Activated CD8-positive, alpha-beta memory T cell treated with anti-CD3 and anti-CD28 coated beads for 36 hours (primary cell): ENCODE measurements around the gene PSD. TPM values are rescaled to one million over a fixed set of nuclear protein-coding genes. Genes with fewer than 3 reads are reported as not detected.

Experiments used
- CTCF ChIA-PET: fragments of 350-600 bp; sonication (Branson Sonifier 250); formaldehyde crosslinking; loops from one replicate; lab custom pipeline; 2021; ENCODE audit warnings: antibody characterized with exemption; lab: Charles Lee
- POLR2A ChIA-PET: fragments of 350-600 bp; sonication (Branson Sonifier 250); formaldehyde crosslinking; loops from one replicate; lab custom pipeline; 2021; ENCODE audit warnings: antibody characterized with exemption; lab: Charles Lee
- total RNA-seq, 2 experiments: library from RNA; stranded (reverse); gene quantifications; one replicate each; pipeline ENCODE4 v1.2.3, GENCODE V29; 2021

PSD gene
- total RNA-seq, 2 experiments from 2014 or later: 3.6 to 4.9 TPM

- CTCF ChIA-PET: interaction anchor here (0.6 to 8.4 kb wide), 25 partner anchors 9 to 500 kb away, joined by 3 to 52 read pairs (median 5); partner anchors contain the start of genes ARL3, C10orf95, CUEDC2 and FBXL15
- POLR2A ChIA-PET: interaction anchor here (0.6 to 2.9 kb wide), 5 partner anchors 9 to 253 kb away, joined by 3 to 23 read pairs (median 6); partner anchors contain the start of genes C10orf95 and FBXL15
Observed at GRCh38 chr10:102393411-102394078, 25.0 kb downstream of the PSD start.

- ChIA-PET CTCF (interaction anchor here (2.2 to 3.3 kb wide), 2 partner anchors 87 to 162 kb away, joined by 10 to 14 read pairs; no protein-coding TSS in a partner anchor), POLR2A (no interaction called here)
Observed at GRCh38 chr10:102392306-102392705, 26.3 kb downstream of the PSD start.

- POLR2A ChIA-PET: no interaction called here
- CTCF ChIA-PET: interaction anchor here (0.6 to 1.5 kb wide), 3 partner anchors 160 to 1907 kb away, joined by 3 to 7 read pairs (median 4); no protein-coding TSS in a partner anchor
Observed at GRCh38 chr10:102389894-102390293, 28.7 kb downstream of the PSD start.

GRCh38 chr10:102384606-102385429 is 33.8 kb downstream of the PSD start:
- ChIA-PET POLR2A (interaction anchor here (1.2 kb wide), 1 partner anchor 9 kb away, joined by 4 read pairs; no protein-coding TSS in a partner anchor), CTCF (interaction anchor here (1.1 to 1.6 kb wide), 4 partner anchors 9 to 199 kb away, joined by 3 to 7 read pairs (median 6); no protein-coding TSS in a partner anchor)

- ChIA-PET POLR2A (interaction anchor here (1.2 kb wide), 1 partner anchor 10 kb away, joined by 4 read pairs; no protein-coding TSS in a partner anchor), CTCF (interaction anchor here (1.1 to 1.6 kb wide), 3 partner anchors 10 to 95 kb away, joined by 5 to 7 read pairs (median 6); no protein-coding TSS in a partner anchor)
Observed at GRCh38 chr10:102384053-102384452, 34.5 kb downstream of the PSD start.

DNA sequence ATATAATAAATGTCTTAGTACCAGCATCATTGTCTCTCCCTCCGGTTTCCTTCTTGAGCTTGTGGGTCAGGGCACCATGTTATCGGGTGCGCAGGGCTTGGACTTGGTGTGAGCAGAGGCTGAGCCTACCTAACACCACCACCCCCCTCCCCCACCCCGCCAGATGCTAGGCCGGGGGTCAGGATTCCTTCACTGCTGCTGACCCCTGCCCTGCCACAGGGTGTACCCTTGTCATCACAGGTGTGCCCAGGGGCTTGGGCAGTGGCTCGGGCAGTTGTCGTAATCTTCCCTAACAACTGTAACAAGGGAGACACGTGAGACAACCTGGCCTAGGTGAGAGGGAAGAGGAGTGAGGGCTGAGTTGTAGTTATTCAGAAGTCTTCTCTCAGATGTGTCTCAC is 35.7 kb downstream of the PSD start:
- CTCF ChIA-PET: no interaction called here
- POLR2A ChIA-PET: no interaction called here

- CTCF ChIA-PET: interaction anchor here (0.8 kb wide), 1 partner anchor 11 kb away, joined by 3 read pairs; no protein-coding TSS in a partner anchor
- POLR2A ChIA-PET: no interaction called here
Observed at GRCh38 chr10:102381983-102382382, 36.6 kb downstream of the PSD start.

- POLR2A ChIA-PET: no interaction called here
- CTCF ChIA-PET: no interaction called here
Observed at GRCh38 chr10:102379383-102379782, 39.2 kb downstream of the PSD start.

- POLR2A ChIA-PET: no interaction called here
- CTCF ChIA-PET: interaction anchor here (1.4 kb wide), 1 partner anchor 23 kb away, joined by 3 read pairs; no protein-coding TSS in a partner anchor
Observed at GRCh38 chr10:102376901-102377300, 41.7 kb downstream of the PSD start.

GRCh38 chr10:102375867-102376266 is 42.7 kb downstream of the PSD start:
- ChIA-PET CTCF (interaction anchor here (1.4 kb wide), 1 partner anchor 24 kb away, joined by 3 read pairs; no protein-coding TSS in a partner anchor), POLR2A (no interaction called here)

DNA sequence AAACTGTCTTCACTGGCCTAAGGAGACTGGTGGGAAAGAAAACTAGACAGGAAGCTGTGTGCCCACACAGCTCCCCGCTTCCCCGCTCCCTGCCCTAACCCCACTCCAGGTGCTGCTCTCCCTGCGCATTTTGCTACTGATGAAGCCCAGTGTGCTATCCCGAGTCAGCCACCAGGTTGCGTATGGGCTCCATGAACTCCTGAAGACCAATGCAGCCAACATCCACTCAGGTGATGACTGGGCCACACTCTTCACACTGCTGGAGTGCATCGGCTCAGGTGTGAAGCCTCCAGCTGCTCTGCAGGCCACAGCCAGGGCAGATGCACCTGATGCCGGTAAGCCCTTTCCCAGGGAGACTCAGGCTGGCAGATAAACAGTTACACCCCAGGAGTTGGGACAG is 43.3 kb downstream of the PSD start:
- CTCF ChIA-PET: no interaction called here
- POLR2A ChIA-PET: no interaction called here

DNA sequence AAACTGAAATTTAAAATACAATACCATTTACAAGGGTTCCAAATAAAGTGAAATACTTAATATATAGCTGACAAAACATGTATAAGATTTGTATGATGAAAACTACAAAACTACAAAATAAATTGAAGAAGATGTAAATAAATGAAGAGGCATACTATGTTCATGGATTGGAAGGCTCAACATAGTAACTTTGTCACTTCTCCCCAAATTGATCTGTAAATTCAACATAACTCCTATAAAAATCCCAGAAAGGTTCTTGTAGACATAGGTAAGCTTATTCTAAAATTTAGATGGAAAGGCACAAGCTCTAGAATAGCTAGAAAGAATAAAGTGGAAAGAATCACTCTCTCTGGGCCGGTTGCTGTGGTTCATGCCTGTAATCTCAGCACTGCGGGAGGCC is 47.3 kb downstream of the PSD start:
- ChIA-PET CTCF (interaction anchor here (0.6 kb wide), 1 partner anchor 217 kb away, joined by 3 read pairs; no protein-coding TSS in a partner anchor), POLR2A (interaction anchor here (0.6 to 0.7 kb wide), 2 partner anchors 28 to 33 kb away, joined by 3 to 9 read pairs; no protein-coding TSS in a partner anchor)

DNA sequence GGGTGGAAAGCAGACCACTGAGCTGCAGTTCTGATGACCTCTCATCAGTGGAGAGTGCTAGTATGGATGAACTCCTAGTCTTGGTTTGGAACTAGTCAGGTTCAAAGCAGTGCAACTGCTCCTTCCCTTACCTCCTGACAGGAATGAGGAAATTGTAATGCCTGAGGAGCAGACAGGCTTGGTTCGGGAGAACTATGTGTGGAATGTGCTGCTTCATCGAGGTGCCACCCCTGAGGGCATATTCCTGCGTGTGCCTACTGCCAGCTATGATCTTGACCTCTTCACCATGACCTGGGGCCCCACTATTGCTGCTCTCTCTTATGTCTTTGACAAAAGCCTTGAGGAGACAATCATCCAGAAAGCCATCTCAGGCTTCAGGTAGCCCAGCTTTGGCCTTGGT is 50.5 kb downstream of the PSD start:
- ChIA-PET POLR2A (no interaction called here), CTCF (interaction anchor here (0.8 to 2.2 kb wide), 4 partner anchors 31 to 220 kb away, joined by 3 to 7 read pairs (median 4); no protein-coding TSS in a partner anchor)

DNA sequence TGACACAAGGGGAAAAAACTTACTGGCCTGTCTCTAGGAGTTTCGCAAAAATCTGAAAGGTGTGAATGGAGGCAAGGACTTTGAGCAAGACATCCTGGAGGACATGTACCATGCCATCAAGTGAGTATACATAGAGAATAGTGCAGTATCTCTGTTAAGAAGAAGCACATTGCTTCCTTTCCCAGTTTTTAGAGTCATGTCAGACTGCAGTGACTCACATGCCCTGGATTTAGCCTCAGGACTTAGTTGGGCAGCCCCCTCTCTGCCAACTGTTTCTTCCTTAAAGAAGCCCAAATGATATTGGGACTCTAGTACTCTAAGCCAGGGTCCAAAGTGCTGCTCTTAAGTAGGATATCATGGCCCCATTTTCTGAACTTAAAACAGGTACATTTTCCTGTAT is 51.1 kb downstream of the PSD start:
- ChIA-PET POLR2A (no interaction called here), CTCF (interaction anchor here (1.3 to 2.2 kb wide), 2 partner anchors 16 to 137 kb away, joined by 3 to 7 read pairs; no protein-coding TSS in a partner anchor)

DNA sequence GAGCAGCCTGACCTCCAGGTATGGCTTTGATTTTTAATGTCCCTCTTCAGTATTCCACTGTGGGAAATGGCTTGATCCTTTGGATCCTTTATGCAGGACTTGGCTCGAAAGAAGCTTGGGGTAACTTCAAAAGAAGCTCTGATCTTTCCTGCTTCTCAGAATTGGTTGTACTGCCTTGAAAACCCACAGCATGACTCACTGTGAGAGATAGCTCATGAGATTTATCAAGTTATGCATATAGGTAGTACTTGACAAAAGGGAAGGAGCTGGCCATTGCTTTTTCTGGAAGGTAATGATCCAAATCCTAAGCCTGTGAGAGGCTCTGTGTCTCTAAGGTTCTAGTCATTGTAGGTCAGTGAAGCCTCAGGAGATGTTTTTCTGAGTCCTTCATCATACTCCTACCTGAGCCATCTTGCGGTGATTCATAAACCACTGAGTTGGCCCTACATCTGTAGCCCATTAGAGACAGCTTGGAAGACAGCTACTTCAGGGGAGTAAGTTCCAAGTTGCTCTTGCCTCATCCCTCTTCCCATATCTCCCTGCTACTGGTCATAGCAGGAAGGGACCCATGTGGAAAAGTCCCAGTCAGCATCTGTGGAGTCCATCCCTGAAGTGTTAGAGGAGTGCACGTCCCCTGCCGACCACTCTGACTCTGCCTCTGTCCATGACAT is 59.7 kb downstream of the PSD start:
- CTCF ChIA-PET: interaction anchor here (0.8 to 15.4 kb wide), 7 partner anchors 9 to 135 kb away, joined by 3 to 272 read pairs (median 3); no protein-coding TSS in a partner anchor
- POLR2A ChIA-PET: interaction anchor here (1.3 kb wide), 1 partner anchor 128 kb away, joined by 4 read pairs; no protein-coding TSS in a partner anchor

DNA sequence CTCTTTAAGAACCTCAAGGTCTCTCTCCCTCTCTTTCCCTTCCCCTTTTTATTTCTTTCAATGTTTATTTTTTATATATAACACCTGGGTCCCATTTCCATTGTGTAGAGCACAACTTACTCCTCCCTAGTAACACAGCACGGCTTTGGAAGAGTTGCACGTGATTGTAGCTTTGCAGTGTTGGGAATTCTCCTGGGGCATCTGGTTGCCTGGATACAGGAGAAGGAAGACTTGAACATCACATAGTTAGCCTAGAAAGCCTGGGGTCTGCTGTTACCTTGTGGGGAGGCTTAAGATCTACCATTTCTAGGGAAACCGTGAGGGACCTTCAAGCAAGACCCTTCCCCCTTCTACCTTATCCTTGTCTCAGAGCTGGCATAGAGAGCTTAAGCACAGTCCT is 64.1 kb downstream of the PSD start:
- ChIA-PET POLR2A (no interaction called here), CTCF (interaction anchor here (0.5 to 15.4 kb wide), 5 partner anchors 42 to 630 kb away, joined by 3 to 272 read pairs (median 4); partner anchors contain the start of gene GBF1)
